Glutamatergic neuron (in vitro differentiated cells): ENCODE results near the gene ARL15. TPM values are rescaled to one million over a fixed set of nuclear protein-coding genes. Genes with fewer than 3 reads are reported as not detected.
"Not testable (repeated sequence)": the region's sequence is repeated elsewhere in the genome, so short reads cannot be mapped to it uniquely, and the experiment has no call there.

Source experiments
- DNase-seq: peaks from one replicate; pipeline ENCODE4 v3.0.0; 2022
- H3K27ac Mint-ChIP-seq: one replicate; pipeline ENCODE4 v1.8.0; 2020; ENCODE audit warnings: mild to moderate bottlenecking, mixed read lengths, inconsistent platforms; ENCODE audit not compliant: unreplicated experiment
- H3K27me3 Mint-ChIP-seq: one replicate; pipeline ENCODE4 v1.8.0; 2020; ENCODE audit warnings: mild to moderate bottlenecking, moderate library complexity, mixed read lengths, inconsistent platforms; ENCODE audit not compliant: unreplicated experiment
- H3K36me3 Mint-ChIP-seq: one replicate; pipeline ENCODE4 v1.8.0; 2020; ENCODE audit warnings: mild to moderate bottlenecking, mixed read lengths, inconsistent platforms; ENCODE audit not compliant: unreplicated experiment
- H3K4me1 Mint-ChIP-seq: one replicate; pipeline ENCODE4 v1.8.0; 2020; ENCODE audit warnings: mild to moderate bottlenecking, low read depth, mixed read lengths, inconsistent platforms; ENCODE audit not compliant: unreplicated experiment
- H3K4me3 Mint-ChIP-seq: one replicate; pipeline ENCODE4 v1.8.0; 2020; ENCODE audit warnings: mild to moderate bottlenecking, mixed read lengths, inconsistent platforms; ENCODE audit not compliant: unreplicated experiment
- H3K9me3 Mint-ChIP-seq: one replicate; pipeline ENCODE4 v1.8.0; 2020; ENCODE audit warnings: mild to moderate bottlenecking, moderate library complexity, mixed read lengths, inconsistent platforms; ENCODE audit not compliant: unreplicated experiment
- CTCF ChIP-seq: fragments of 200-600 bp; sonication (generic); IDR thresholded peaks from one replicate; pipeline ENCODE4 v1.5.0; 2021; ENCODE audit not compliant: partially characterized antibody, unreplicated experiment
- microRNA-seq: library from miRNA; unstranded; fragments of <30 nt; microRNA quantifications from one replicate; pipeline ENCODE4, GENCODE V29; 2020; ENCODE audit not compliant: unreplicated experiment
- total RNA-seq: library from RNA; stranded (reverse); fragmentation: NEBNext Ultra II Directional; extraction: Animal tissue kit (Norgen Biotek cat#: 25700); gene quantifications from one replicate; pipeline ENCODE4 v1.2.1, GENCODE V29; 2021; ENCODE audit not compliant: unreplicated experiment

ARL15 gene
- total RNA-seq, 1 donor from 2014 or later: 37.4 TPM

- H3K9me3 Mint-ChIP-seq: peaks cover 2% of the 10 kb centered on the region
- H3K36me3 Mint-ChIP-seq: peaks cover 14% of the 10 kb centered on the region
- no peak overlapping the region for H3K27ac Mint-ChIP-seq
- peaks cover 4% of the 10 kb centered on the region for H3K27me3 Mint-ChIP-seq
- DNase-seq: no peak
- no peak for TF ChIP-seq CTCF
- H3K4me3 Mint-ChIP-seq: no peak overlapping the region
- no peaks in the 10 kb centered on the region for H3K4me1 Mint-ChIP-seq
Observed at GRCh38 chr5:53856506-53856905, 453.9 kb downstream of the ARL15 start.

DNA sequence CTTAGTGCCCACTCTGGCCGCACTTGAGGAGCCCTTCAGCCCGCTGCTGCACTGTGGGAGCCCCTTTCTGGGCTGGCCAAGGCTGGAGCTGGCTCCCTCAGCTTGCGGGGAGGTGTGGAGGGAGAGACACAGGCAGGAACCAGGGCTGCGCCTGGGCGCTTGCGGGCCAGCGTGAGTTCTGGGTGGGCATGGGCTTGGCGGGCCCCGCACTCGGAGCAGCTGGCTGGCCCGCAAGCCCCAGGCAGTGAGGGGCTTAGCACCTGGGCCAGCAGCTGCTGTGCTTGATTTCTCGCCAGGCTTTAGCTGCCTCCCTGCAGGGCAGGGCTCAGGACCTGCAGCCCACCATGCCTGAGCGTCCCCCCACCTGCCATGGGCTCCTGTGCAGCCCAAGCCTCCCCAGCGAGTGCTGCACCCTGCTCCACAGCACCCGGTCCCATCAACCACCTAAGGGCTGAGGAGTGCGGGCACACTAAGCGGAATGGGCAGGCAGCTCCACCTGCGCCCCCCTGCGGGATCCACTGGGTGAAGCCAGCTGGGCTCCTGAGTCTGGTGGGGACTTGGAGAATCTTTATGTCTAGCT lies 473.4 kb downstream of the ARL15 start:
- peaks cover 19% of the 10 kb centered on the region for H3K36me3 Mint-ChIP-seq
- not testable (repeated sequence) for H3K27ac Mint-ChIP-seq, H3K4me1 Mint-ChIP-seq, H3K9me3 Mint-ChIP-seq, DNase-seq, H3K27me3 Mint-ChIP-seq, H3K4me3 Mint-ChIP-seq

DNA sequence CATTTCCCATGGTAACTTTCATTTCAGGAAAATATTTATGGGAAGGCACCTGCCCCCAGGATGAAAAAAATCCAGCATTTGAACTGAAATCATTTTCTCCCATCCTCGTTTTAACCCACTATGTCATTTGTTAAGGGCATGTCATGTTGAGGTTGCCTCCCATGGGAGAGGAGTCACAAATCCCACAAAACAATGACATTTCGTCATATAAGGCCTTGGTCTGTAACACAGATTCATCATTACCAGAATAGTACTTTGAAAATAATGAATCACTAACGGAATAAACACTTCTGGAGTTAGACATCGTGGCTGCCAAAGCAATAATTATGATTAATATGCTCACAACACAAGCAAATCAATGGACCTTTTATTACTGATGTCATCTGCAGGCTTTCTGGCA lies 475.9 kb downstream of the ARL15 start:
- DNase-seq: no peak
- Mint-ChIP-seq H3K36me3 (peaks cover 14% of the 10 kb centered on the region), H3K27me3 (no peaks in the 10 kb centered on the region), H3K4me1 (no peaks in the 10 kb centered on the region), H3K27ac (no peak overlapping the region), H3K4me3 (no peak overlapping the region), H3K9me3 (peaks cover 5% of the 10 kb centered on the region)
- TF ChIP-seq CTCF: no peak

Small RNAs within 50 kb of the gene (microRNA-seq; reads per million reads assigned to microRNA genes)
- not detected for gene MIR4459
- 1.2 reads per million for gene MIR581

Other genes starting within 250 kb of the ARL15 start
- gene HSPB3, start 145.1 kb upstream of the ARL15 start, total RNA-seq: not detected
- gene SNX18, start 207.2 kb upstream of the ARL15 start, total RNA-seq: 95.0 TPM